A549 (cell line): ENCODE measurements around the gene MAGED2.

ENCODE experiments used
- CBX8 ChIP-seq: fragments of 200-600 bp; sonication (generic); IDR thresholded peaks from 2 replicates; pipeline ENCODE4 v1.6.1; 2016
- CHD2 ChIP-seq: fragments of 150-350 bp; IDR thresholded peaks from 2 replicates; pipeline ENCODE4 v1.6.1; 2014; ENCODE audit warnings: low read length; ENCODE audit not compliant: partially characterized antibody
- HDAC2 ChIP-seq: fragments of 200-600 bp; sonication (generic); IDR thresholded peaks from 2 replicates; pipeline ENCODE4 v1.6.1; 2016
- JUNB ChIP-seq: fragments of >200 bp; sonication (Bioruptor Twin); formaldehyde crosslinking; IDR thresholded peaks from 2 replicates; pipeline ENCODE4 v1.6.1; 2016
- PHF8 ChIP-seq: fragments of 200-600 bp; sonication (generic); IDR thresholded peaks from 2 replicates; pipeline ENCODE4 v1.6.1; 2016; ENCODE audit warnings: low read depth, mild to moderate bottlenecking, antibody characterized with exemption, moderate library complexity, borderline replicate concordance
- POLR2A ChIP-seq: IDR thresholded peaks from 2 replicates; pipeline ENCODE4 v1.6.1; 2012; ENCODE audit warnings: mild to moderate bottlenecking, low read length
- RFX5 ChIP-seq: fragments of 450-650 bp; IDR thresholded peaks from 2 replicates; pipeline ENCODE4 v1.7.1; 2014; ENCODE audit warnings: antibody characterized with exemption, mild to moderate bottlenecking, moderate library complexity
- TF ChIP-seq, protein P1 (sequence below): fragments of >200 bp; sonication (Bioruptor Twin); formaldehyde crosslinking; IDR thresholded peaks from 3 replicates; pipeline ENCODE4 v1.5.1; 2016

GRCh38 chrX:54794795-54795194, 12.8 kb upstream of the MAGED2 start:
- TF ChIP-seq CBX8 (no peak), PHF8 (no peak), RFX5 (no peak), POLR2A (no peak), HDAC2 (no peak), JUNB (no peak), CHD2 (no peak)
- TF ChIP-seq, protein P1, sequence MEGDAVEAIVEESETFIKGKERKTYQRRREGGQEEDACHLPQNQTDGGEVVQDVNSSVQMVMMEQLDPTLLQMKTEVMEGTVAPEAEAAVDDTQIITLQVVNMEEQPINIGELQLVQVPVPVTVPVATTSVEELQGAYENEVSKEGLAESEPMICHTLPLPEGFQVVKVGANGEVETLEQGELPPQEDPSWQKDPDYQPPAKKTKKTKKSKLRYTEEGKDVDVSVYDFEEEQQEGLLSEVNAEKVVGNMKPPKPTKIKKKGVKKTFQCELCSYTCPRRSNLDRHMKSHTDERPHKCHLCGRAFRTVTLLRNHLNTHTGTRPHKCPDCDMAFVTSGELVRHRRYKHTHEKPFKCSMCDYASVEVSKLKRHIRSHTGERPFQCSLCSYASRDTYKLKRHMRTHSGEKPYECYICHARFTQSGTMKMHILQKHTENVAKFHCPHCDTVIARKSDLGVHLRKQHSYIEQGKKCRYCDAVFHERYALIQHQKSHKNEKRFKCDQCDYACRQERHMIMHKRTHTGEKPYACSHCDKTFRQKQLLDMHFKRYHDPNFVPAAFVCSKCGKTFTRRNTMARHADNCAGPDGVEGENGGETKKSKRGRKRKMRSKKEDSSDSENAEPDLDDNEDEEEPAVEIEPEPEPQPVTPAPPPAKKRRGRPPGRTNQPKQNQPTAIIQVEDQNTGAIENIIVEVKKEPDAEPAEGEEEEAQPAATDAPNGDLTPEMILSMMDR: no peak
